HG03469 (cell line): ENCODE results near the gene GCK.

ENCODE experiments used
- ATAC-seq: cut with Tn5 transposase; IDR thresholded peaks from one replicate; pipeline ENCODE4 v1.9.1; 2021; ENCODE audit warnings: mild to moderate bottlenecking, moderate library complexity, moderate number of reproducible peaks; ENCODE audit not compliant: unreplicated experiment

The GCK gene

DNA sequence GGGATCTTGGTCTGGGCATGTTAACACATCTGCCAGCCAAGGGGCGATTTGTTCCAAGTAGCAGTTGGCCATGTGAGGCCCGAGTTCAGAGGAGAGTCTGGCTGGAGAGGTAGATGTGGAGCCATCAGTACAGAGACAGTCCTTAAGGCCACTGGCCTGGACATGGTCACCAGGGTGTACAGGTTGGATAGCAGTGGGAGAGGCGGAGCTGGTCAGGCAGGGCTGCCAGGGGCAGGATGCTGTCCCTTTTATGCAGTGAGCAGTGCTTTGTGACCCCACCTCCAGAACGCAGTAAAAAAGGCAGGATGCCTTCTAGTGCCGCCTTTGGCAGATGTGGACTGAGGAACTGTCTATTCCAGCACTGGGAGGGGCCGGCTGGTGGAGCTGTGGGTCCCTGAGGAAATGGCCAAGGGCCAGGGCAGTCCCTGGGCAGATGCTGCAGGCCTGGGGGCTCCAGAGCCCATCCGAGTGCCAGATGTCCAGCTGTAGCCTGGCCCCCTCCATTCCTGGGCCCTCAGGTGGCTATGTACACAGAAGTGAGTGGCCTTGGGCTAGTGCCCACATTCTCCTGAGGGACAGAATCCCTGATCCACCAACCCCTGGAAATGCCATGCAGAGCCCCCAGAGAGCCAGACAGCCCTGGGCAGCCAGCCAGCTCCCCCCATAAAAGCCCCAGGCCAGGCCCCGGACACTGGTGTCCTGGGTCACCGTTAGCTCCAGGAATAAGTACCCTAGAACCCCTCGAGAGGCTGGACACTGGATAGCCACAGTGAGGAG is 31.0 kb downstream of the GCK start:
- ATAC-seq, result no peak

DNA sequence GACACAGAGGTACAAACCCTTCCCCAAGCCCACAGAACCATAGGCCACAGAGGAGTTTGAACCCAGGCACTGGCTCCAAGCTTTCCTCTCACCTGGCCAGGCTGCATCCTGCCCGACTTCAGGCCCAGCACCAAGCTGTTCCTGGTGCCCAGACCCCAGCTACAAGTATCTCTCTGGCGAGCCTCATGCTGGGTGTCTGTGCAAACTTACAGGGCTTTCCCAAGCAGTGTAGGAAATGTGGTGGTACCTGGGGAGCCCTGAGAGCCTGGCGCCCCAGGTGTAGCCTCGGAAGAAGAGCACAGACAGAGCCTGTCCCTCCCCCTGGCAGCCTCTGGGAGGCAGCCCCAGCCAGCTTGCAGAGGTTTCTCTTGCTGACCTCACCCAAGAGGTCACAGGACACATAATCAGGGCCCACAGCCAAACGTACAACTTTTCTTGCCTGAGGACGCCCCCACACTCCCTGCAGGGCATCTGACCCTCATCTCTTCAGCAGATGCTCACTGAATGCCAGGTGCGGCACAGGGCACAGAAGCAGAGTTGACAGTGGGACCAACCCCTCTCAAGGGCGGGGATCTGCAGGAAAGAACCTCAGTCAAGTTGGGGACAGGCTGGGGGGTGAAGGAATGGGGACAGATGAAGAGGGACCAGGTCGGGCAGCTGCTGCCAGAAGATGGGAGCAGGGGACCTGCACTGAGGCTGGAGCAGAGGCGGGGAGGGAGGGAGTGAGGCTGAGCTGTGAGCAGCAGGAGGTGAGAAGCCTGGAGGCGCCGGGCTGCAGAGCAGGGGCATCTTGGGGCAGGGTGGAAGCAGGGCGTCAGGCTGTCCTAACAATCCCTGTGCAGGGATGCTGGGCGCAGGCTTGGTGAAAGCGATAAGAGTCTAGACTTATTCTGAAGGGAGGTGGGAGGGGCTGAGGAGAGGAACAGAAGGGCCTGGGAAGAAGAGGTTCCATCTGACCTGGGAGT is 31.8 kb downstream of the GCK start:
- no peak for ATAC-seq

DNA sequence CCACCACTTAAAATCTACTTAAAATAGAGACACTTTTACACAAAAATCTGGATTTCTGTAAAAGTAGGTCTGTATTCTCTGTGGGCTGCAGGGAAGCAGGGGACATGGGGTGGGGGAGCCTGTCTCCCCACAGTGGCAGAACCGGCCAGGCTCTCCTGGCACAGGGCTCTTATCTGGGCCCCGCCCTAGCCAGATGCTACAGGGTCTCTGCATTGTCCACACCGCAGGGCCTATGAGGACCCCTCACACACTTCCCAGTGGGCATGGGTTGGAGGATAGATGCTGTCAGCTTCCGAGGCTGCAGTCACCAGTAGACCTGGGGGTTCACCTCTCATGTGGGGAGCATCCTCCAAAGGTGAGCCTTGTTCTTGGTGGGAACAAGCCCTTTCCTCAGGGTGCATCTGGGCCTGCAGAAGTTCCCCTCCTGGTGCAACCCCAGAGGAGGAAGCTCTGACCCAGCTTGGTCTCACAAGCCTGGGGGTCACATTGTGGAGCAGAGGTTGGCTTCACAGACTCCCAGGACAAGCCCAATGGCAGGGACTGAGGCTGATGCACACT is 32.7 kb downstream of the GCK start:
- ATAC-seq, result no peak

GRCh38 chr7:44155191-44156185 is 33.8 kb downstream of the GCK start:
- no peak for ATAC-seq

DNA sequence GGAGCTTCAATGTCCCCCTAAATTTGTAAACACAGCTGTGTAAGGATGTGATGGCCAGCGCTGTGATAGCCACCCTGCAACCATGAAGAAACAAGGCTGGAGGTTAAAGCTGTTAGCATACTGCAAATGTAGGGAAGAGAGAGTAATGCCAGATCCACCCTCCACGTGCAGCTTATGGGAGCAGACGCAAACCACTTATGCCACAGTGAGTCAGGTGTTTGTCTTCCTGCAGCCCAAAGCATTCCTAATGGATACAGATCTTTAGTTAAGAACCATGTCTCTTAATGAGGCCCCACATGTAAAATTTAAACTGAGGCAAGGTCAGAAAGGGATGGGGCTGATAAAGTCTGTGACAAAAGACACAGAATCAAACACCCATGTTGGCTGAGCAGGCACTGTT is 34.5 kb downstream of the GCK start:
- ATAC-seq, result no peak

GRCh38 chr7:44153948-44154335 is 35.3 kb downstream of the GCK start:
- no peak for ATAC-seq

DNA sequence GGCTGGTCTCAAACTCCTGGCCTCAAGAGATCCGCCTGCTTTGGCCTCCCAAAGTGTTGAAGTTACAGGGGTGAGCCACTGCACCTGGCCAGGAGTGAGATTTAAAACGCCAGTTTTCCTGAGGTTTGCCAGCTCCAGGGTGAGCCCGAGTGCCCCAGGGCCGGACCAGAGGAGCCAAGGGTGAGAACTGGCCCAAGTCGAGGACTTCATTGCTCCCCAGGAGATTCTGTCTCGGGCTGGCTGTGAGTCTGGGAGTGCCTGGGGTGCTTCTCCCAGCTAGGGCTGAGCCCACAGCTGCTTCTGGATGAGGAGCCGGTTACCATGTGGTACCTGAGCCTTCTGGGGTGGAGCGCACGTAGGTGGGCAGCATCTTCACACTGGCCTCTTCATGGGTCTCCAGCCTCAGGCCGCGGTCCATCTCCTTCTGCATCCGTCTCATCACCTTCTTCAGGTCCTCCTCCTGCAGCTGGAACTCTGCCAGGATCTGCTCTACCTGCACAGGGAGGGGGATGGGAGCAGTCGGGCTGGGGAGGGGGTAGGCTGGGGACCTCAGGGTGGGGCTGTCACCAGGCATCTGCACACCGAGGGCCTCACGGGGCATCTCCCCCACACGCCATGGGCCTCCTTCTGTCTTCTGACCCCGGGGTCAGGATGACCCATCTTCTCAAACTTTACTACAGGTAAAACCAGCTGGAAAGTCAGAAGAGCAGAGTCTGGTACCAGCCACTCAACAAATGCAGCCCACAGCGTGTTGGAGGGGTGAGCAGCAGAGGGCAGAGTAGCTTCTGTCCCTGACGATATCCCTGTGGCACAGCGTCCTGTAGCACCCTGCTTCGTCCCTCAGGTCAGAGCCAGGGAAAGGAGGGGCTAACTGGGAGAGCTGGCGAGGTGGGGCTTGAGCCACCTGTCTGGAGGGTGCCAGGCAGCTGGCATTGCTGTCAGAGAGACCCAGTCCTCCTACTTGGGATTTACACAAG is 36.0 kb downstream of the GCK start:
- no peak for ATAC-seq

DNA sequence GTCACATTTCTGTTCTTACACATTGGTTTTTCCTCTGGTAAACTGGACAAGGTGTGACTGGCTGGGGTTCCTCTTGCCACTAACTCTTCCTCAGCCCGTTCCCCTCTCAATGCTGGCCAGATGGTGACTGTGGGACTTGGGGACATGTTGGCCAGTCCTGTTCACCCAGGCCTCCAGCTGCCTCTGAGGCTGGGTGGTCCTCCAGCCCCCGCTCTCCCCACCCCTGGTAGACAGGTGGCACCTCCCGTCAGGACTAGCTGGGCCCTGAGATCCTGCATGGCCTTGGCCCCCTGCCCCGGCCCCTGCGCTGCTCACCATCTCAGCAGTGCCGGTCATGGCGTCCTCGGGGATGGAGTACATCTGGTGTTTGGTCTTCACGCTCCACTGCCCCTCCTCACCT is 37.3 kb downstream of the GCK start:
- no peak for ATAC-seq

- no peak for ATAC-seq
These were observed 38.0 kb downstream of the GCK start for GRCh38 chr7:44150966-44151941.

DNA sequence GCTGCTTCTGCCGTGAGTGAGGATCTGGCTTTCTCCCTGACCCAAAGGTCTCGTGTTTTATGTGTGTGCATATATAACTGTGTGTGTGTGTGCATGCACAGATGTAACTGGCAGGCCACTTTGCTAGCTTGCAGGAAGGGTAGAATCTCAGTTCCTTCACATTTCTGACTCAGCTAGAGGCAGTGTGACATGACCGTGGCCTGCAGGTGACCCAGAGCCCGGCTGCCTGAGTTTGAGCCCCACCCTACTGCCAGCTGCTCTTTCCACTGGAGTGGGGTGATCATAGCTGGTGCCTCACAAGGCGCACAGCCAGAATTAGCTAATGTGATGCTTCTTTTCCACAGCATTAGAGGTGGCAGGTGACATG is 38.8 kb downstream of the GCK start:
- ATAC-seq, result peak; percentile 61

DNA sequence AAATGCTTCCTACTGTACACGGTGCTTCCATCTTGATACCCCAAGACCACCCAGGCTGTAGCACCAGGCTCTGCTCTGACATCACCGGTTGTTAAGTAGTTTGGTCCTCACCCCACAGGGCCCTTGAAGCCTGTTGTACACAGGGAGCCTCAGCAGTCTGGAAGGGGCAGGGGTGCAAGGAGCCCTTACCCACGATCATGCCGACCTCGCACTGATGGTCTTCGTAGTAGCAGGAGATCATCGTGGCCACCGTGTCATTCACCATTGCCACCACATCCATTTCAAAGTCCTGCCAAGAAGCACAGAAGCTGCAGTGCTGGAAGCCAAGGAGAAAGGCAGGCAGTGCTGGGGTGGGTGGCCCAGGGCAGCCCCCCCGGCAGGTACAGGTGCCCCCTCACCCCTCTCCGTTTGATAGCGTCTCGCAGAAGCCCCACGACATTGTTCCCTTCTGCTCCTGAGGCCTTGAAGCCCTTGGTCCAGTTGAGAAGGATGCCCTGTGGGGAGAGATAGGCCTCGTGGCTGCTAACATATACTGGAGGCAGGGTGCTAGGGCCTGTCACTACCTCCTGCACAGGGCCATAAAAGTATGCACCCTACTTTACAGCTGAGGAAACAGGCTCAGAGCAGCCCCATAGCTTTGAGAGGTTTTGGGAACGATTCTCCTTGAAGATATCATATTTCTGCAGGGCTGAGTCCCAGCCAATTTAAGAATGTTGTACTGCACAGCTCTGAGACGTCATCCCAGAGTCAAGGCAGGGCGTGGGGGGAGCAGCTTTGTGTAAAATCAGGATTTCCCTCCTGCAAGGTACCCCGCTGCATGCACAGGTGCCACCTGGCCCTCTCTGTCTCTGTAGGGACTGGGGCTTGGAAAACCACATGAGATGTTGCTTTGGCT is 39.4 kb downstream of the GCK start:
- no peak for ATAC-seq

- ATAC-seq, result no peak
These were observed 40.2 kb downstream of the GCK start for GRCh38 chr7:44148961-44149536.

- ATAC-seq, result no peak
These were observed 41.1 kb downstream of the GCK start for GRCh38 chr7:44148166-44148565.

DNA sequence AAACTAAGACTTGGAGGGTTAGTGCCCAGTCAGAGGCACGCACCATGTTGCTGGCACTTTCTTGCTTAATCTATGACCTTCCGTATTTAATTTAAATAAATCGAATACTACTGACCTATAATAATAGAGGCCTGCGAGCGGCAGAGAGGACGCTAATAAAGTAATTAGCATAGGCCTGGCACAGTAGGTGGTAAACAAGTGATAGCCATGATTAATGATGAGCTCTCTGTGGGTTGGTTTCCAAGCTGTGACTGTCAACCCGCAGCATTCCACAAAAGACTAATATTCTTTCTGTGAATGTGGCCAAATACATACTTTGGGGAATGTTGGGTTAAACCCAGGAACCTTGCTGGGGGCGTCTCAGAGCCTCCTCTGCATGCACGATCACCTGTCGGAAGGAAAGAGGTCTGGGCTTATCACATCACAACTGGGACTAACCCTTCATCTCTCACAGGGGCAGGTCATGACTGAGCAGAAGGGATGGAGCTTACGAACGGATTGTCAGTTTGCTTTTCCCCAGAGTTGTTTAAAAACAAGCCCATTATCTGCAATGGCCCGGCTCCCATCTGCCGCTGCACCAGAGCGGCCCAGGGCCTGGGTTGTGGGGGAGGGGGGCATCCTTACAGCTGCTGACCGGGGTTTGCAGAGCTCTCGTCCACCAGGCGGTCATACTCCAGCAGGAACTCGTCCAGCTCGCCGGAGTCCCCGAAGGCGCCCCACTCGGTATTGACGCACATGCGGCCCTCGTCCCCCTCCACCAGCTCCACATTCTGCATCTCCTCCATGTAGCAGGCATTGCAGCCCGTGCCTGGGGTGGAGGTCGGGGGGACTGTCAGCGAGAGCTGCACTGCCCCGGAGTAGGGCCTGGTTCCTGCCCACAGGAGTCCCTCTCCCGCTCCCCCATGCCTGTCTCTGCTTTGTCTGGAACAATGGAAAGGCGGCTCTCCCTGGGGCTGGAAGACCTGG is 41.9 kb downstream of the GCK start:
- no peak for ATAC-seq
